Ishikawa (cell line): ENCODE measurements around the gene ARAP1.

ENCODE experiments used
- NFIC ChIP-seq: IDR thresholded peaks from 2 replicates; pipeline ENCODE4 v1.6.1; 2012
- RAD21 ChIP-seq: IDR thresholded peaks from 2 replicates; pipeline ENCODE4 v1.6.1; 2012; ENCODE audit warnings: low read depth
- YY1 ChIP-seq: IDR thresholded peaks from 2 replicates; pipeline ENCODE4 v1.6.1; 2012; ENCODE audit warnings: low read depth
- TF ChIP-seq, protein P1 (sequence below): IDR thresholded peaks from 2 replicates; pipeline ENCODE4 v1.6.1; 2012; ENCODE audit warnings: low read depth, mild to moderate bottlenecking

DNA sequence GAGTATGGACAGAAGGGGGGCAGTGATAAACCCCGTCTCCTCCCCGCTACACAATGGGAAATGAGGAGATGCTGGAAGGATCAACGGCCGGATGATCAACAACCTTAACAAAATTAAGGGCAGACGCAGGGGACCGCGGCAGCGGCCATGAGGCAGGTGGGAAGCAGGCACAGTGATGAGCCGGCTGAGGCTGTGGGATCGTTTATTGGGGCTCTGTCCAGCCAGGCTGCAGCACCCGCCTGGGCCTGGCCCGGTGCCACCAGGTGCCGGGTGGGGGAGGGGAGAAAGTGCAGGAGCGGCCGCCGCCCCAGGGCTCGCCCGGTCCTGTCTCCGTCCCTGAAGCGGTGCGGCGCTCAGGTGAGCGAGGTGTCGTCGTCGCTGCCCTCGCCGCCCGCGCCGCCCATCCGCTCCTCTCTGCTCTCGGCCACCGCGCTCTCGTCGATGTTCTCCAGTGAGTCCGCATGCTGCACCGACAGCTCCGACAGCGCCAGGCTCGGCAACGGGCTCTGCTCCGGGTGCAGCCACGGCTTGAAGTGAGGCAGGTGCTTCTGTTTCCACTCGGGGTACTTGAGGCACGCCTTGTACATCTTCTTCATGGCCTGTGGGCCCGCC lies 2.4 kb upstream of the ARAP1 start:
- TF ChIP-seq YY1 (no peak), RAD21 (no peak), NFIC (no peak)
- TF ChIP-seq, protein P1, sequence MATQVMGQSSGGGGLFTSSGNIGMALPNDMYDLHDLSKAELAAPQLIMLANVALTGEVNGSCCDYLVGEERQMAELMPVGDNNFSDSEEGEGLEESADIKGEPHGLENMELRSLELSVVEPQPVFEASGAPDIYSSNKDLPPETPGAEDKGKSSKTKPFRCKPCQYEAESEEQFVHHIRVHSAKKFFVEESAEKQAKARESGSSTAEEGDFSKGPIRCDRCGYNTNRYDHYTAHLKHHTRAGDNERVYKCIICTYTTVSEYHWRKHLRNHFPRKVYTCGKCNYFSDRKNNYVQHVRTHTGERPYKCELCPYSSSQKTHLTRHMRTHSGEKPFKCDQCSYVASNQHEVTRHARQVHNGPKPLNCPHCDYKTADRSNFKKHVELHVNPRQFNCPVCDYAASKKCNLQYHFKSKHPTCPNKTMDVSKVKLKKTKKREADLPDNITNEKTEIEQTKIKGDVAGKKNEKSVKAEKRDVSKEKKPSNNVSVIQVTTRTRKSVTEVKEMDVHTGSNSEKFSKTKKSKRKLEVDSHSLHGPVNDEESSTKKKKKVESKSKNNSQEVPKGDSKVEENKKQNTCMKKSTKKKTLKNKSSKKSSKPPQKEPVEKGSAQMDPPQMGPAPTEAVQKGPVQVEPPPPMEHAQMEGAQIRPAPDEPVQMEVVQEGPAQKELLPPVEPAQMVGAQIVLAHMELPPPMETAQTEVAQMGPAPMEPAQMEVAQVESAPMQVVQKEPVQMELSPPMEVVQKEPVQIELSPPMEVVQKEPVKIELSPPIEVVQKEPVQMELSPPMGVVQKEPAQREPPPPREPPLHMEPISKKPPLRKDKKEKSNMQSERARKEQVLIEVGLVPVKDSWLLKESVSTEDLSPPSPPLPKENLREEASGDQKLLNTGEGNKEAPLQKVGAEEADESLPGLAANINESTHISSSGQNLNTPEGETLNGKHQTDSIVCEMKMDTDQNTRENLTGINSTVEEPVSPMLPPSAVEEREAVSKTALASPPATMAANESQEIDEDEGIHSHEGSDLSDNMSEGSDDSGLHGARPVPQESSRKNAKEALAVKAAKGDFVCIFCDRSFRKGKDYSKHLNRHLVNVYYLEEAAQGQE, result no peak
